G401 (cell line): ENCODE measurements around the gene CD164L2. TPM values are rescaled to one million over a fixed set of nuclear protein-coding genes. Genes with fewer than 3 reads are reported as not detected.
"Not testable (repeated sequence)": the region's sequence is repeated elsewhere in the genome, so short reads cannot be mapped to it uniquely, and the experiment has no call there.

Experiments
- DNase-seq: peaks from one replicate; pipeline ENCODE4 v3.0.0-alpha.2; 2015; ENCODE audit warnings: low spot score
- in situ Hi-C: cut with HindIII; loops from 2 replicates; pipeline ENCODE4 v1.10.0; 2016; ENCODE audit warnings: low sequenced_read_pairs, mixed read lengths
- total RNA-seq: library from RNA; depleted of rRNA; stranded (reverse); fragments of >200 nt; shearing (Covaris generic); gene quantifications from 2 replicates; pipeline ENCODE4 v1.2.3, GENCODE V29; 2014

Gene CD164L2
- total RNA-seq, 1 experiment from 2014 or later = not detected

DNA sequence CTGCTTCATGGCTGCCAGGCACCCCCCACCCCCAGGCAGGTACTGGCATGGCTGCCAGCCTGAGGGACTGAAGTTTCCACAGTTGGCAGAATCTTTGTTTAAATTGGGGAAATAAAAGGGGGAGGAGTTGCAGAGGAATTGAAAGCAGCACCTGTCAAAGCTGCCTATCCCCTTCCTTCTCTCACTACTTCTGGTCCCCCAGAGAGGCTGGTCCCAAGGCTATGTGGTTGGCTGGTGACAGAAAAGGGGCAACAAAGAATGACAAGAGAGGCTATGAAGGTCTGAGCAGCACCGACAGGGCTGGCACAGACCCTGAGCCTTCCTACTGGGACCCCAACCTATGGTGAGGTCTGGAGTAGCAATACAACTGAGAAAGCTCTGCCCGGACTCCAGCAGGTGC, 23.7 kb upstream of the CD164L2 start:
- in situ Hi-C loops = loop anchor here (25.0 kb wide), 1 partner anchor 181 kb away; no protein-coding TSS in a partner anchor

GRCh38 chr1:27406362-27406680, 23.2 kb upstream of the CD164L2 start:
- in situ Hi-C loops = loop anchor here (25.0 kb wide), 1 partner anchor 181 kb away; no protein-coding TSS in a partner anchor

More for the DNA sequence above, 23.7 kb upstream of the CD164L2 start:
- not testable (repeated sequence) for DNase-seq

GRCh38 chr1:27405598-27406361, 22.6 kb upstream of the CD164L2 start:
- DNase-seq = not testable (repeated sequence)
- in situ Hi-C loops = loop anchor here (25.0 kb wide), 1 partner anchor 182 kb away; no protein-coding TSS in a partner anchor

More at GRCh38 chr1:27406362-27406680, 23.2 kb upstream of the CD164L2 start:
- no peak for DNase-seq

- in situ Hi-C loops = loop anchor here (25.0 kb wide), 1 partner anchor 182 kb away; no protein-coding TSS in a partner anchor
- DNase-seq = no peak
Observed at GRCh38 chr1:27405074-27405473, 21.9 kb upstream of the CD164L2 start.

DNA sequence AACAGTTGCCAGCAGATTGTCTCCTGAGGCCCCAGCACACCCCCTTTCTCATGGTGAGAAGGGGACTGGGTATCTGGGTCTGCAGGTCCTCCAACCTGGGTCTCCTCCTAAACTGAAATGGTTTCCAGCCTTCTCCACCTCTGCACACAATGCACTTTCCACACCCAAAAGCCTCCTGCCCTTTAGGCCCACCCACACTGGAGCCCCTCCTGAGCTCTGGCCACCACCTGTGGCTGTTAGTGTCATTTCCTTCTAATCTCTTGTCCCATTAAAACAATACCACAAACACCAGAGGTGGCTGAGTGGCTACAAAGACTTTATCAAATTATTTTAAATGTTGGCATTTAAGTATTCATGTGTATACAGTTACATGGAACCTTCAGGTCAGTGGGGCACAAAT, 20.8 kb upstream of the CD164L2 start:
- DNase-seq = no peak
- in situ Hi-C loops = loop anchor here (25.0 kb wide), 1 partner anchor 183 kb away; no protein-coding TSS in a partner anchor

DNA sequence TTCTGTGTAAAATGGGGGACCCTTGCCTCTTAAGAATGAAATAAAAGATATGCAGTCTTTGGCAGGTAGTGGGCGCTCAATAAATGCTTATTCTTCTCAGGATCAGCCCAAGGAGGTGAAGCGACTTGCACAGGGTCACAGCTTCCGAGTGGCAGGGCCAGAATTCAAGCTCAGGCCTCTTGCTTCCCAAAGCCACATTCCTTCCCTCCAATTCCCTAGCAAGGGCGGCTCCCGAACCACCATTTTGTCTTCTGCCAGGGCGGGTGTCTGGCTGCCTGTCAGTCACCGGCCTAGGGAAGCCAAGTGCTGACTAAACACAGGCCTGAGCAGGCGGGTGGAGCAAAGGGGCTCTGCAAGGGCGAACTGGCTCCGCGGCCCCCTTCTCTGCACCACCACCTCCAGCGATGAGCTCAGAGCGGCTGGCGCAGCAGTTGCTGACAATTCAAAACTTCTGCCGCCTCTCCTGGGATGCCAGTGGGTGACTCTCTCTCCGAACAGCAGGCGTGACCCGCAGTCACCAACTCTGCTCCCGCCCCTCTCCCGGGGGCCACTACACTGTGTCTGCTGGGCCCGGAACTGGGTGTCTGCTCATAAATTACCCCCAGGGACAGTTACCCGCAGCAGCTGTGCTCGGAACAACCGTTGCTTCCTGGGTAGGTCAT, 20.1 kb upstream of the CD164L2 start:
- DNase-seq = no peak
- in situ Hi-C loops = loop anchor here (25.0 kb wide), 1 partner anchor 184 kb away; no protein-coding TSS in a partner anchor

- peak; percentile 44 for DNase-seq
- in situ Hi-C loops = loop anchor here (25.0 kb wide), 1 partner anchor 185 kb away; no protein-coding TSS in a partner anchor
Observed at GRCh38 chr1:27402349-27402754, 19.2 kb upstream of the CD164L2 start.

GRCh38 chr1:27400963-27401341, 17.8 kb upstream of the CD164L2 start:
- in situ Hi-C loops = loop anchor here (25.0 kb wide), 1 partner anchor 186 kb away; no protein-coding TSS in a partner anchor
- no peak for DNase-seq

DNA sequence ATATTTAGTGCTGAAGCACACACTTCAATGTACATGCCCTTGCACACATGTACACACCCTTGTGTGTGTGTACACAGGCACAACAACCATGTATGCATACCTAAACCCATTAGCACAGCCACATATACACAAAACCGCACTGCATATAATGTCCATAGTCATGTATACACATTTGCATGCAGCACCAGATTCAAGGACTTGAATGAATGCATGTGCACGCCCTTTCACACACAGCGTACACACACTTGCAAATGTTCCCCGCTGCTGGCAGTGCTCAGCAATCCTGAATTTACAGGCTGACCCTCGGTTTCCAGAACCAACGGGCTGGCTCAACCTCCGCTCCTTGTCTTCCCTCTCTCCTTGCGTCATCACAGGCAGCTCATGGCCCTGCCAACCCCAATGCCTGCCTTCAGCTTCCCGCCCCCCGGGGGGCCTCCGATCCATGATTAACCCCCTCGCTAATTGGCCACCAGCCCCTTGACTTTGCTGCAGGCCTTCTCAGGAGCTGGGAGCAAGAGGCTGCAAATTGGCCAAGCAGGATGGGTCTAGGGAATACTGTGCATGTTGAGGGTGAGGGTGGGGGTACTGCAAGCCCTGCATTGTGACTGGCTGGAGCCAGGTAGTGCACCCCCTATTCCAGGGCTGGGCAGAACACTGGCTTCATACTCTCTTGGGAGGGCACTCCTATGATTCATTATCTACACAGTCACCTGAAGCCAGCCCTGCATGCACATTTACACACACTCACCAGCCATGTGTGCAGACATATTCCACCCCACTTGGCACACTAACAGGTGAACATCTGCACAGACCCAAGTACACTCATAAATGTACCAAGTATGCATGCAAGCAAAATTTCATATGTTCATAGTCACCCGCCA, 17.2 kb upstream of the CD164L2 start:
- in situ Hi-C loops = loop anchor here (25.0 kb wide), 1 partner anchor 187 kb away; no protein-coding TSS in a partner anchor
- no peak for DNase-seq

- no peak for DNase-seq
- in situ Hi-C loops = loop anchor here (25.0 kb wide), 1 partner anchor 188 kb away; no protein-coding TSS in a partner anchor
Observed at GRCh38 chr1:27399251-27400025, 16.3 kb upstream of the CD164L2 start.

GRCh38 chr1:27398405-27399149, 15.4 kb upstream of the CD164L2 start:
- DNase-seq = no peak
- in situ Hi-C loops = no loop called here

- DNase-seq = no peak
- in situ Hi-C loops = no loop called here
Observed at GRCh38 chr1:27397749-27398148, 14.6 kb upstream of the CD164L2 start.

DNA sequence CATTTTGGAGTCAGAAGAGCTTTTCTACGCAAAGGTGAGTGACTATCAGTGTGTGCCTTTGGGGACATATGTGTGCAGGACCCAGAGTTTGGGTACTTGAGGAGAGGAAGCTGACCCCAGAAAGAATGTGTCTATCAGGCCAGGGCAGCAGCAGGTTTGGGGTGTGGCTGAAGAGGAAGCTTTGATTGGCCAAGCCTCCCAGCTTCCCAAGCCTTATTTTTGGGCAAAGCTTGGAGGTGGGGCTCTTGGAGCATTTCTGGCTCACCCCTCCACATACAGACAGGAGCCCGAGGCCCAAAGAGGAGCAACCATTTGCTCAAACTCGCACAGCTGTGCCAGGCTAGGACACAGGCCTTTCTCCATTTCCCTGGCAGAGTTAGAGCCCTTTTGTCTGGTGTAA, 14.0 kb upstream of the CD164L2 start:
- in situ Hi-C loops = no loop called here
- no peak for DNase-seq

GRCh38 chr1:27395441-27396195, 12.5 kb upstream of the CD164L2 start:
- peak; percentile 88 for DNase-seq
- in situ Hi-C loops = no loop called here

DNA sequence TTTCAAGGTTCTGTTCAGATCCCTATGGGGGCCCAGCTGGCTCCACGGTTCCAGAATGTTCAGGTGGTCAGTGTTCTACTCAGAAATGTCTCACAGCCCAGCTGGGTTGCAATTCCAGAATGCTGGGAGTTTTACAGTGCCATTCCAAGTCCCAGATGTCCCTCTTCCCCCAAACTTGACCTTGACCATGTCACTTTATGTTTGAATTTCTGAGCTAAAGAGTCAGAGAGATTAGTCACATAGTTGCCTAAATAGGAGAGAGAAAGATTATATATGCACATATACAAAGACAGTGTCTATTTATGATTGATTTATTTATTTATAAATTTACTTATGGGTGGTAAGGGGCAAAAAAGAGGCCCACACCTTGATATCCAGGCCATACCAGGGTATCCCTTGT, 11.8 kb upstream of the CD164L2 start:
- in situ Hi-C loops = no loop called here
- DNase-seq = no peak

DNA sequence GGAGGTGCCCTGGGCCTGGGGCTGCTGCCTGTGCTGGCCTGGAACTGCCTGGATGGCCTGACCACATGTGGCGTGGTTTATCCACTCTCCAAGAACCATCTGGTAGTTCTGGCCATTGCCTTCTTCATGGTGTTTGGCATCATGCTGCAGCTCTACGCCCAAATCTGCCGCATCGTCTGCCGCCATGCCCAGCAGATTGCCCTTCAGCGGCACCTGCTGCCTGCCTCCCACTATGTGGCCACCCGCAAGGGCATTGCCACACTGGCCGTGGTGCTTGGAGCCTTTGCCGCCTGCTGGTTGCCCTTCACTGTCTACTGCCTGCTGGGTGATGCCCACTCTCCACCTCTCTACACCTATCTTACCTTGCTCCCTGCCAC, 11.1 kb upstream of the CD164L2 start:
- in situ Hi-C loops = no loop called here
- DNase-seq = peak; percentile 55

DNA sequence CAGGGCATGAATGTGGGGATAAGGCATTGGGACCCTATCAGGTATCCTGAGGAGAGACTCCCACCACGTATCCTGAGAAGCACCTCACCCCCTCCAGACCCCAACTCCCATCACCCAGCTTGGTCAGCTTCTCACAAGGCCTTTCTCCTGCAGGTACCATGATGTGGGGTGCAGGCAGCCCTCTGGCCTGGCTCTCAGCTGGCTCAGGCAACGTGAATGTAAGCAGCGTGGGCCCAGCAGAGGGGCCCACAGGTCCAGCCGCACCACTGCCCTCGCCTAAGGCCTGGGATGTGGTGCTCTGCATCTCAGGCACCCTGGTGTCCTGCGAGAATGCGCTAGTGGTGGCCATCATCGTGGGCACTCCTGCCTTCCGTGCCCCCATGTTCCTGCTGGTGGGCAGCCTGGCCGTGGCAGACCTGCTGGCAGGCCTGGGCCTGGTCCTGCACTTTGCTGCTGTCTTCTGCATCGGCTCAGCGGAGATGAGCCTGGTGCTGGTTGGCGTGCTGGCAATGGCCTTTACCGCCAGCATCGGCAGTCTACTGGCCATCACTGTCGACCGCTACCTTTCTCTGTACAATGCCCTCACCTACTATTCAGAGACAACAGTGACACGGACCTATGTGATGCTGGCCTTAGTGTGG, 10.6 kb upstream of the CD164L2 start:
- in situ Hi-C loops = no loop called here
- peak; percentile 49 for DNase-seq
